H1 (cell line): Measurements from ENCODE around the gene GDPGP1. TPM values are rescaled to one million over a fixed set of nuclear protein-coding genes. Genes with fewer than 3 reads are reported as not detected.

Source experiments
- ASH2L ChIP-seq: fragments of 200-600, 300-600 bp; sonication (generic); IDR thresholded peaks from one replicate; pipeline ENCODE4 v1.7.1; 2017; ENCODE audit warnings: low read length
- BACH1 ChIP-seq: IDR thresholded peaks from 2 replicates; pipeline ENCODE4 v1.6.1; 2012; ENCODE audit warnings: low read length, improper control_type of control experiment
- CREB1 ChIP-seq: IDR thresholded peaks from 2 replicates; pipeline ENCODE4 v1.6.1; 2012; ENCODE audit warnings: inconsistent platforms
- GABPA ChIP-seq: IDR thresholded peaks from 2 replicates; pipeline ENCODE4 v1.6.1; 2011; ENCODE audit warnings: mild to moderate bottlenecking, low read length, moderate library complexity, borderline replicate concordance; ENCODE audit not compliant: insufficient read depth
- GTF2F1 ChIP-seq: IDR thresholded peaks from 2 replicates; pipeline ENCODE4 v1.6.1; 2012; ENCODE audit warnings: low read depth, low read length, improper control_type of control experiment, borderline replicate concordance
- HDAC2 ChIP-seq, 2 experiments: fragments of 300-600 bp in 1 of 2; sonication (generic) in 1 of 2; IDR thresholded peaks; 2 replicates each; pipeline ENCODE4 v1.6.1; 2011 to 2012; ENCODE audit warnings: low read depth in 2 of 2, low read length in 2 of 2, mild to moderate bottlenecking in 2 of 2, moderate library complexity in 2 of 2, borderline replicate concordance in 1 of 2, inconsistent platforms in 1 of 2
- KDM4A ChIP-seq: IDR thresholded peaks from one replicate; pipeline ENCODE4 v1.7.1; 2012; ENCODE audit warnings: low read depth, mild to moderate bottlenecking, moderate library complexity, low read length, inconsistent platforms; ENCODE audit not compliant: severe bottlenecking
- POLR2A ChIP-seq, 2 experiments: IDR thresholded peaks; 1 replicate in 1 of 2; 2 replicates in 1 of 2; pipeline ENCODE4 v1.6.1; 2011; ENCODE audit warnings: low read depth in 2 of 2, low read length in 2 of 2, mild to moderate bottlenecking in 2 of 2; ENCODE audit errors: control extremely low read depth in 1 of 2
- POU5F1 ChIP-seq: IDR thresholded peaks from 2 replicates; pipeline ENCODE4 v1.6.1; 2011; ENCODE audit warnings: low read depth, mild to moderate bottlenecking, low read length, moderate library complexity
- RBBP5 ChIP-seq: IDR thresholded peaks from 2 replicates; pipeline ENCODE4 v1.7.1; 2012; ENCODE audit warnings: low read depth, mild to moderate bottlenecking, inconsistent platforms, low read length, moderate library complexity, borderline replicate concordance
- SIRT6 ChIP-seq: IDR thresholded peaks from one replicate; pipeline ENCODE4 v1.7.1; 2012; ENCODE audit warnings: low read length, inconsistent platforms
- SIX5 ChIP-seq: IDR thresholded peaks from 2 replicates; pipeline ENCODE4 v1.6.1; 2011; ENCODE audit warnings: mild to moderate bottlenecking, low read depth, low read length
- SP4 ChIP-seq: IDR thresholded peaks from 2 replicates; pipeline ENCODE4 v1.6.1; 2012; ENCODE audit warnings: low read length, inconsistent platforms
- SUZ12 ChIP-seq: fragments of 200-600 bp; sonication (generic); IDR thresholded peaks from 2 replicates; pipeline ENCODE4 v1.6.1; 2012; ENCODE audit warnings: mild to moderate bottlenecking, inconsistent platforms, low read length, moderate library complexity, mixed read lengths
- TAF1 ChIP-seq: IDR thresholded peaks from 2 replicates; pipeline ENCODE4 v1.6.1; 2011; ENCODE audit warnings: mild to moderate bottlenecking, low read depth, low read length
- TAF7 ChIP-seq: optimal IDR thresholded peaks from 2 replicates; pipeline ENCODE3; 2011; ENCODE audit warnings: low read depth, mild to moderate bottlenecking, inconsistent platforms, low read length, moderate library complexity, borderline replicate concordance
- TBP ChIP-seq: IDR thresholded peaks from 2 replicates; pipeline ENCODE4 v1.6.1; 2011; ENCODE audit warnings: low read depth, low read length, improper control_type of control experiment
- ZNF274 ChIP-seq: IDR thresholded peaks from 2 replicates; pipeline ENCODE4 v1.7.0; 2012; ENCODE audit warnings: low read length, borderline replicate concordance; ENCODE audit errors: extremely low read depth
- polyA plus RNA-seq, 7 experiments: library from polyadenylated mRNA; depleted of rRNA in 3 of 7; stranded (reverse) in 5 of 7; unstranded in 2 of 7; fragments of >200 nt in 5 of 7; fragments of 200-250 nt in 2 of 7; gene quantifications; 1 replicate in 5 of 7; 2 replicates in 1 of 7; 4 replicates in 1 of 7; pipeline versions ENCODE4 v1.2.1 to v1.2.3, GENCODE V29; 2011 to 2013; ENCODE audit warnings: missing spikeins in 2 of 7, mixed read lengths in 2 of 7
- total RNA-seq: library from RNA; stranded (reverse); fragmentation: NEBNext Ultra II Directional; extraction: Animal tissue kit (Norgen Biotek cat#: 25700); gene quantifications from 2 replicates; pipeline ENCODE4 v1.2.1, GENCODE V29; 2021
- TF ChIP-seq, protein P1 (sequence below): IDR thresholded peaks from 2 replicates; pipeline ENCODE4 v1.6.1; 2012; ENCODE audit warnings: inconsistent platforms
- TF ChIP-seq, protein P2 (sequence below): IDR thresholded peaks from 2 replicates; pipeline ENCODE4 v1.6.1; 2012; ENCODE audit warnings: low read length, inconsistent platforms

Gene GDPGP1
- total and polyA plus RNA-seq, 2 of the 8 experiments (the other 6 are each of a cell fraction or from before 2014, with no cell fraction given) = 1.8 to 5.6 TPM

DNA sequence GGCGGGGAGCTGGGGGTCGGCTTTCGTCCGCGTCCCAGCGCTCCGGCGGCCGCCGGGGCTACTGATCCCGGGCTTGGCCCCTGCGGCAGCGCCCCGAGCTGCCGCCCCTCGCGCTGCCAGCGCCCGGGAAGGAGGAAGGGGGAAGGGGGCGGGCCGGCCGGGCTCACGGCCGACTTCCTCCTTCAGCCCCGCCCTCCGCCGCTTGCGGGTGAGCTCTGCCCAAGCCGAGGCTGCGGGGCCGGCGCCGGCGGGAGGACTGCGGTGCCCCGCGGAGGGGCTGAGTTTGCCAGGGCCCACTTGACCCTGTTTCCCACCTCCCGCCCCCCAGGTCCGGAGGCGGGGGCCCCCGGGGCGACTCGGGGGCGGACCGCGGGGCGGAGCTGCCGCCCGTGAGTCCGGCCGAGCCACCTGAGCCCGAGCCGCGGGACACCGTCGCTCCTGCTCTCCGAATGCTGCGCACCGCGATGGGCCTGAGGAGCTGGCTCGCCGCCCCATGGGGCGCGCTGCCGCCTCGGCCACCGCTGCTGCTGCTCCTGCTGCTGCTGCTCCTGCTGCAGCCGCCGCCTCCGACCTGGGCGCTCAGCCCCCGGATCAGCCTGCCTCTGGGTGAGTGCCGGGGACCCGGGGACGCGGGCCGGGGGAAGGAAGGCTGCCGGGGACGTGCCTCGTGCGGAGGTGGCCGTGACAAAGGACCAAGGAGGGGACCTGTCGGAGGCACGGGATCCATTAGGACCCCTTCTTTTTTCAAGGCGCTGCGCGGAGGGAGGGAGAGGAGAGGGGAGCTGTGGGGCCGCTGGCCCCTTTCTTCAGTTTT is 32.7 kb upstream of the GDPGP1 start, which contains the start of gene SEMA4B (continued):
- TF ChIP-seq GABPA = no peak
- peak; percentile 56 for TF ChIP-seq RBBP5
- TF ChIP-seq ASH2L = peak; percentile 60
- no peak for TF ChIP-seq SIX5
- no peak for TF ChIP-seq SIRT6
- TF ChIP-seq, protein P1, sequence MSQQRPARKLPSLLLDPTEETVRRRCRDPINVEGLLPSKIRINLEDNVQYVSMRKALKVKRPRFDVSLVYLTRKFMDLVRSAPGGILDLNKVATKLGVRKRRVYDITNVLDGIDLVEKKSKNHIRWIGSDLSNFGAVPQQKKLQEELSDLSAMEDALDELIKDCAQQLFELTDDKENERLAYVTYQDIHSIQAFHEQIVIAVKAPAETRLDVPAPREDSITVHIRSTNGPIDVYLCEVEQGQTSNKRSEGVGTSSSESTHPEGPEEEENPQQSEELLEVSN = no peak
- peak in 1 of 2 experiments; percentile 57; a peak in 1 of 4 replicates for TF ChIP-seq HDAC2 (IDR thresholded peaks at IDR 0.05; ENCODE audit: borderline replicate concordance in 1 of 2, low read depth in 2 of 2, low read length in 2 of 2)
- no peak for TF ChIP-seq CREB1
- TF ChIP-seq TAF7 = no peak
- no peak for TF ChIP-seq BACH1
- 0 out of 2 replicates have a peak, but pooled peaks have one; percentile 10 for TF ChIP-seq TAF1
- peak; percentile 89 for TF ChIP-seq KDM4A
- no peak for TF ChIP-seq POU5F1
- TF ChIP-seq, protein P2, sequence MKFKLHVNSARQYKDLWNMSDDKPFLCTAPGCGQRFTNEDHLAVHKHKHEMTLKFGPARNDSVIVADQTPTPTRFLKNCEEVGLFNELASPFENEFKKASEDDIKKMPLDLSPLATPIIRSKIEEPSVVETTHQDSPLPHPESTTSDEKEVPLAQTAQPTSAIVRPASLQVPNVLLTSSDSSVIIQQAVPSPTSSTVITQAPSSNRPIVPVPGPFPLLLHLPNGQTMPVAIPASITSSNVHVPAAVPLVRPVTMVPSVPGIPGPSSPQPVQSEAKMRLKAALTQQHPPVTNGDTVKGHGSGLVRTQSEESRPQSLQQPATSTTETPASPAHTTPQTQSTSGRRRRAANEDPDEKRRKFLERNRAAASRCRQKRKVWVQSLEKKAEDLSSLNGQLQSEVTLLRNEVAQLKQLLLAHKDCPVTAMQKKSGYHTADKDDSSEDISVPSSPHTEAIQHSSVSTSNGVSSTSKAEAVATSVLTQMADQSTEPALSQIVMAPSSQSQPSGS = no peak
- TF ChIP-seq ZNF274 = no peak
- TF ChIP-seq GTF2F1 = no peak
- TF ChIP-seq SUZ12 = no peak
- TF ChIP-seq POLR2A (IDR thresholded peaks at IDR 0.05; ENCODE audit: control extremely low read depth in 1 of 2, low read depth in 2 of 2, low read length in 2 of 2) = peak in 1 of 2 experiments; percentile 50; a peak in 1 of 3 replicates
- TF ChIP-seq TBP = 0 out of 2 replicates have a peak, but pooled peaks have one; percentile 15
- TF ChIP-seq SP4 = no peak
